CD4-positive, CD25-positive, alpha-beta regulatory T cell (primary cell): Measurements from ENCODE around the gene ACADVL. TPM values are rescaled to one million over a fixed set of nuclear protein-coding genes. Genes with fewer than 3 reads are reported as not detected.

Experiments used
- ATAC-seq, 2 donors: fragments of 150-1000 bp; cut with Tn5 transposase; one replicate each; pipeline ENCODE4 v1.10.0; 2021; ENCODE audit warnings: low read depth in 2 of 2, moderate number of reproducible peaks in 2 of 2, moderate library complexity in 1 of 2
- DNase-seq, 3 donors: peaks; one replicate each; pipeline versions ENCODE4 v3.0.0 to v3.0.0-alpha.2; 2012 to 2022; ENCODE audit warnings: mixed read lengths in 1 of 3
- H3K27ac ChIP-seq: one replicate; pipeline ENCODE4 v1.7.0; 2013; ENCODE audit warnings: mild to moderate bottlenecking, low read length; ENCODE audit not compliant: insufficient read depth, poor library complexity, severe bottlenecking
- H3K27me3 ChIP-seq: one replicate; pipeline ENCODE4 v1.7.0; 2013; ENCODE audit warnings: low read length; ENCODE audit not compliant: control insufficient read depth, insufficient read depth
- H3K36me3 ChIP-seq: one replicate; pipeline ENCODE4 v1.7.0; 2013; ENCODE audit warnings: mild to moderate bottlenecking, low read length, moderate library complexity; ENCODE audit not compliant: control insufficient read depth, insufficient read depth
- H3K4me1 ChIP-seq: 2 replicates; pipeline ENCODE4 v1.7.0; 2013; ENCODE audit warnings: mild to moderate bottlenecking, low read length; ENCODE audit not compliant: insufficient read depth, control insufficient read depth, poor library complexity, severe bottlenecking
- H3K4me3 ChIP-seq: one replicate; pipeline ENCODE4 v1.7.0; 2013; ENCODE audit warnings: low read depth, mild to moderate bottlenecking, low read length, moderate library complexity
- H3K9me3 ChIP-seq, 2 experiments: 1 replicate in 1 of 2; 2 replicates in 1 of 2; pipeline ENCODE4 v1.7.0; 2013; ENCODE audit warnings: low read length in 2 of 2, mild to moderate bottlenecking in 1 of 2, moderate library complexity in 1 of 2; ENCODE audit not compliant: control insufficient read depth in 2 of 2
- H3K27ac Mint-ChIP-seq, 3 donors: one replicate each; pipeline ENCODE4 v1.8.0; 2020 to 2022; ENCODE audit warnings: mild to moderate bottlenecking in 3 of 3, mixed read lengths in 3 of 3, moderate library complexity in 2 of 3
- H3K27me3 Mint-ChIP-seq: one replicate; pipeline ENCODE4 v1.8.0; 2022; ENCODE audit warnings: mild to moderate bottlenecking, mixed read lengths
- H3K36me3 Mint-ChIP-seq: one replicate; pipeline ENCODE4 v1.8.0; 2020; ENCODE audit warnings: mixed read lengths
- H3K4me1 Mint-ChIP-seq, 4 donors: one replicate each; pipeline ENCODE4 v1.8.0; 2020 to 2022; ENCODE audit warnings: mixed read lengths in 4 of 4, mild to moderate bottlenecking in 1 of 4
- H3K4me3 Mint-ChIP-seq, 4 donors: one replicate each; pipeline ENCODE4 v1.8.0; 2020 to 2022; ENCODE audit warnings: mild to moderate bottlenecking in 4 of 4, mixed read lengths in 4 of 4, moderate library complexity in 3 of 4
- H3K9me3 Mint-ChIP-seq, 7 donors: one replicate each; pipeline ENCODE4 v1.8.0; 2020 to 2022; ENCODE audit warnings: mixed read lengths in 7 of 7, mild to moderate bottlenecking in 3 of 7, moderate library complexity in 2 of 7
- polyA plus RNA-seq, 4 donors: library from polyadenylated mRNA; unstranded; fragments of 300-500 nt; fragmentation: Illumina TruSeq; gene quantifications; one replicate each; pipeline ENCODE4 v1.2.3, GENCODE V29; 2021
- total RNA-seq: library from RNA; stranded (reverse); gene quantifications from one replicate; pipeline ENCODE4 v1.2.3, GENCODE V29; 2022

Gene ACADVL
- total and polyA plus RNA-seq, 5 donors from 2014 or later, result 73.6 to 277 (median 86.1) TPM

- H3K36me3 ChIP-seq, result peaks cover 19% of the 10 kb centered on the region
- peaks cover 30% of the 10 kb centered on the region for H3K4me1 ChIP-seq
- ATAC-seq (no peak), DNase-seq (no peak)
- H3K27ac ChIP-seq, result no peak overlapping the region
- no peak overlapping the region for H3K4me3 ChIP-seq
- H3K27me3 ChIP-seq, result no peaks in the 10 kb centered on the region
- H3K4me3 Mint-ChIP-seq, result peak overlapping the region in 2 of 4 donors; percentile 74 to 83
- H3K27ac Mint-ChIP-seq, result peak overlapping the region in 1 of 3 donors; percentile 74
- no peaks in the 10 kb centered on the region for H3K27me3 Mint-ChIP-seq
- peaks cover 11% of the 10 kb centered on the region for H3K36me3 Mint-ChIP-seq
- no peaks in the 10 kb centered on the region for H3K9me3 Mint-ChIP-seq
- H3K9me3 ChIP-seq, result no peaks in the 10 kb centered on the region
- H3K4me1 Mint-ChIP-seq, result peaks cover 11 to 33% (median 23%) of the 10 kb centered on the region in 4 donors
Observed at GRCh38 chr17:7254511-7254910, 34.8 kb downstream of the ACADVL start.

DNA sequence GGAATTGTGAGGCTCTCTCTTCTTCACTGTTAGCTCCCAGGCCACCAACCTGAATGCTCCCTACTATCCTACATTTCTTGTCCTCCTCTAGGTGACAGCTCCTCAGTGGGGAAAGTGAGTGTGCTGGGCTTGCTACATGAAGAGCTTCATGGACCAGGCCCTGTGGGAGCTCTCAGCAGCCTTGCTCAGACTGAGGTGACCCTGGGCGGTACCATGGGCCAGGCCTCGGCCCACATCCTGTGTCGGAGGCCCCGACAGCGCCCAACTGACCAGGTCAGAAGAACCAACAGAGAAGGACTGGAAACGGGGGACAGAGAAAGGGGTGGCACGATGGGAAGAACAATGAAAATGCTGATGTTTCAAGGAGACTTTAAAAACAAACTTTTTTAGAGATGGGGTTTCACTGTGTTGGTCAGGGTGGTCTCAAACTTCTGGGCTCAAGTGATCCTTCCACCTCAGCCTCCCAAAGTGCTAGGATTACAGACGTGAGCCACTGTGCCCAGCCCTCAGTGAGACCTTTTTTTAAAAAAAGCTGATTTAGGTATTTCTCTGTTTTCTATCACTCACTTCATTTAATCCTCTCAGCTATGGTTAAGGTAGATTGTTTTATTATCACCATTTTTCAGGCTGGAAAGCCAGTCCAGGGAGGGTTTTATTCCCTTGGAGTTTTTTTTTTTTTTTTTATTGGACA is 37.2 kb downstream of the ACADVL start:
- H3K27ac ChIP-seq, result no peak overlapping the region
- Mint-ChIP-seq H3K36me3 (peaks cover 11% of the 10 kb centered on the region), H3K27ac (peak overlapping the region in 1 of 3 donors; percentile 93), H3K4me1 (peaks cover 11 to 25% (median 13%) of the 10 kb centered on the region in 4 donors), H3K4me3 (peak overlapping the region in 1 of 4 donors; percentile 69), H3K27me3 (peaks cover 3% of the 10 kb centered on the region), H3K9me3 (no peaks in the 10 kb centered on the region)
- peaks cover 19% of the 10 kb centered on the region for H3K36me3 ChIP-seq
- no peaks in the 10 kb centered on the region for H3K9me3 ChIP-seq
- DNase-seq (no peak), ATAC-seq (no peak)
- peaks cover 29% of the 10 kb centered on the region for H3K4me1 ChIP-seq
- H3K4me3 ChIP-seq, result no peak overlapping the region
- H3K27me3 ChIP-seq, result no peaks in the 10 kb centered on the region

- H3K27me3 ChIP-seq, result peaks cover 5% of the 10 kb centered on the region
- Mint-ChIP-seq H3K9me3 (no peaks in the 10 kb centered on the region), H3K4me3 (peak overlapping the region in 2 of 4 donors; percentile 38 to 64), H3K36me3 (peaks cover 7% of the 10 kb centered on the region), H3K27ac (no peak overlapping the region), H3K27me3 (peaks cover 20% of the 10 kb centered on the region), H3K4me1 (peaks cover 5 to 28% (median 14%) of the 10 kb centered on the region in 4 donors)
- no peak for DNase-seq
- H3K36me3 ChIP-seq, result peaks cover 19% of the 10 kb centered on the region
- no peak overlapping the region for H3K27ac ChIP-seq
- no peak for ATAC-seq
- peaks cover 34% of the 10 kb centered on the region for H3K4me1 ChIP-seq
- H3K4me3 ChIP-seq, result no peak overlapping the region
- H3K9me3 ChIP-seq, result no peaks in the 10 kb centered on the region
Observed at GRCh38 chr17:7258731-7259554, 39.2 kb downstream of the ACADVL start.

GRCh38 chr17:7259555-7259889 is 39.8 kb downstream of the ACADVL start:
- ATAC-seq, result no peak
- no peaks in the 10 kb centered on the region for H3K9me3 ChIP-seq
- Mint-ChIP-seq H3K4me1 (peaks cover 5 to 31% (median 14%) of the 10 kb centered on the region in 4 donors), H3K36me3 (peaks cover 7% of the 10 kb centered on the region), H3K27ac (no peak overlapping the region), H3K9me3 (no peaks in the 10 kb centered on the region), H3K4me3 (peak overlapping the region in 1 of 4 donors; percentile 25), H3K27me3 (peaks cover 26% of the 10 kb centered on the region)
- no peak overlapping the region for H3K27ac ChIP-seq
- H3K36me3 ChIP-seq, result peaks cover 17% of the 10 kb centered on the region
- H3K4me3 ChIP-seq, result no peak overlapping the region
- peaks cover 34% of the 10 kb centered on the region for H3K4me1 ChIP-seq
- H3K27me3 ChIP-seq, result peaks cover 6% of the 10 kb centered on the region
- DNase-seq, result no peak

DNA sequence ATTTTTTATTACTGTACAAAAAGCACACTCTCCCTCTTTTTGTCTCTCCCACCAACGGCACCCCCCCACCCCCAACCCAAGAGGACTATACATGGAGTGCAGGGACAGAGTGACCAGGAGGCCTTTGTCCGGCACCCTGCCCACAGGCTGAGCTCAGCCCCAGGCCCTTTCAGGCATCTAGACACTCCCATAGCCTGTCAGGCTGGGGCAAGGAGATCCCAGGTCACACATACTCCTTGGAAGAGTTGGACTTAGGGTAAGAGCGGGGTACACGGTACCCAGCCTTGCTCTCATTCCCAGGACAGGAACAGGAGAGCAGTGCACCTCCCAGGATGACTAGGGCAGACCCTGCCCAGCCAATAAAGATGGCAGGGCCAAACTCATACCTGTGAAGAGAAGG is 40.4 kb downstream of the ACADVL start:
- DNase-seq, result no peak

DNA sequence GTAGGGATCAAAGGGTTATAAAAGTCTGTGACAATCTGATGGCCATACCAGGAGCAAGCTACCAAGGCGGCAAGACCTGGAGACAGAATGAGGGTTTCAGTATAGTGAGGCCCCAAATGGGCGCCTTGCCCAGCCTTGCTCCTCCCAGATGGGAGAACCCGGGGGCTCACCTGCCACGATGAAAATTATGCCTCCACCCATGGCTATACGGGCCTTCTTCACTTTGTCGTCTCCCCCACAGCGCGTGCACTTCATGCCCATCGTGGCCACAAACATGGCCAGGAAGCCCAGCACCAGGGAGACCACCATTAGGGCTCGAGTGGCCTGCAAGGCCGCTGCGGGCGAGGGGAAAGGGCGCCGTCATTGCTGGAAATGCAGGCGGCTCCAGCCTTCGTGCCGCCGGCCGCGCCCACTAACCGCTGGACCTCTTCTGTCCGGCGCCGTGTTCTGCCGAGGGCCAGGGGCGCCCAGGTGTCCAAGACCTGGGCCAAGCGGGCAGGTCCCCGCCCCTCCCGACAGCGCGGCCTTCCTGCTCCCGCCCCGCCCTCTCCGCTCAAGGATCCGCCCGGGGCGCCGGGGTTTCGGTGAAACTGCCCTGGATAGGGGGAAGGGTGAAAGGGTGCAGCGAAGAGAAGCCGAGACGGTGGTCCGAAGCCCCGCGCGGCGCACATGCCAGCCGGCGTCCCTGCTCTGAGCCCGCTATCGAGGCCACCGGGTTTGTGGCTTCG is 41.1 kb downstream of the ACADVL start:
- peak; percentile 4 to 39 for ATAC-seq
- Histone ChIP-seq H3K27me3 (peaks cover 6% of the 10 kb centered on the region), H3K9me3 (no peaks in the 10 kb centered on the region), H3K36me3 (peaks cover 15% of the 10 kb centered on the region), H3K4me1 (peaks cover 34% of the 10 kb centered on the region), H3K27ac (peak overlapping the region; percentile 25), H3K4me3 (no peak overlapping the region)
- DNase-seq, result peak; percentile 20 to 46 (median 29)
- peaks cover 29% of the 10 kb centered on the region for H3K27me3 Mint-ChIP-seq
- H3K9me3 Mint-ChIP-seq, result no peaks in the 10 kb centered on the region
- peaks cover 5 to 31% (median 13%) of the 10 kb centered on the region in 4 donors for H3K4me1 Mint-ChIP-seq
- H3K27ac Mint-ChIP-seq, result peak overlapping the region in 2 of 3 donors; percentile 43 to 51
- peaks cover 7% of the 10 kb centered on the region for H3K36me3 Mint-ChIP-seq
- peak overlapping the region; percentile 61 to 78 (median 72) for H3K4me3 Mint-ChIP-seq

More for the DNA sequence above, 40.4 kb downstream of the ACADVL start:
- peaks cover 29% of the 10 kb centered on the region for H3K27me3 Mint-ChIP-seq
- no peaks in the 10 kb centered on the region for H3K9me3 ChIP-seq
- H3K4me3 ChIP-seq, result no peak overlapping the region
- no peak overlapping the region for H3K27ac ChIP-seq
- H3K27ac Mint-ChIP-seq, result no peak overlapping the region
- H3K36me3 Mint-ChIP-seq, result peaks cover 7% of the 10 kb centered on the region
- H3K4me1 Mint-ChIP-seq, result peaks cover 5 to 31% (median 13%) of the 10 kb centered on the region in 4 donors
- peaks cover 15% of the 10 kb centered on the region for H3K36me3 ChIP-seq
- H3K9me3 Mint-ChIP-seq, result no peaks in the 10 kb centered on the region
- peaks cover 34% of the 10 kb centered on the region for H3K4me1 ChIP-seq
- peaks cover 6% of the 10 kb centered on the region for H3K27me3 ChIP-seq
- no peak for ATAC-seq
- peak overlapping the region in 3 of 4 donors; percentile 61 to 69 (median 64) for H3K4me3 Mint-ChIP-seq

DNA sequence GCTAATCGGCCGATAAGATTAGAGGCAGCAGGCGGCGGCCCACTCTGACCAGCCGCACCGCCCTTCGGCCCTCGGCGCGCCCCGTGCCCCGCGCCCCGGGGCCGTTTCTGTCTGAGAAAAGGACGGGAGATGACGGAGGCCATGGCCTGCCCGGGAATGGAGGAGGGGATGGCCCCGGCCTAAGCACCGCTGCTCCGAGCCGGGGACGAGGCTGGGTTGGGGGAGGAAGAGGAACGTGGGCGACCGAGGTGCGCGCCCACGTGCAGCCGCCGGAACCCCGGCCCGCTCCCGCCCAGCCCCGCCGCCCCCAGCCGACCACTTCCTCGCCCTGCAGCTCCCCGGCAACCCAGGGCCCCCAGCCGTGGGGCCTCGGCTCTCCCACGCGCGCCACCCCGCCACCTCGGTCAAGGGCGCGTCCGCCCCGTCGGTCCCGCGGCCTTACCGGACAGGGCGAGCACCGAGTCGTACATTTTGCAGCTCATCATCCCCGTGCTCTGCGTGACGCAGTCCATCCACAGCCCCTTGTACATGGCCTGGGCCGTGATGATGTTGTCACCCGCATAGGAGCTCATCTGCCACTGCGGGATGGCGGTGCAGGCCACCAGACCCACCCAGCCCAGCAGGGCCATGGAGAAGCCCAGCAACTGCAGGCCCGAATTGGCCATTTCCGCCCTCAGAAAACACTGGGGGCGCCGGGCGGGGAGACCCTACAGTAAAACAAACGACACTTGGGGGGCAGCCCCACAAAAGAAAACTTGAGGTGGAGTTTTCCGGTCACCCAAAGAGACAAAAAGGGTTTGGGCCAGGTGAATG is 41.8 kb downstream of the ACADVL start:
- H3K9me3 ChIP-seq, result no peaks in the 10 kb centered on the region
- H3K4me1 ChIP-seq, result peaks cover 34% of the 10 kb centered on the region
- H3K36me3 ChIP-seq, result peaks cover 13% of the 10 kb centered on the region
- peak overlapping the region; percentile 69 to 81 (median 74) for H3K4me3 Mint-ChIP-seq
- H3K36me3 Mint-ChIP-seq, result peaks cover 3% of the 10 kb centered on the region
- peaks cover 5 to 31% (median 13%) of the 10 kb centered on the region in 4 donors for H3K4me1 Mint-ChIP-seq
- peak overlapping the region; percentile 5 for H3K27ac ChIP-seq
- no peak overlapping the region for H3K27ac Mint-ChIP-seq
- no peak overlapping the region for H3K4me3 ChIP-seq
- DNase-seq, result peak in 2 of 3 donors; percentile 33 to 52
- peaks cover 6% of the 10 kb centered on the region for H3K27me3 ChIP-seq
- H3K27me3 Mint-ChIP-seq, result peaks cover 30% of the 10 kb centered on the region
- peak; percentile 52 to 66 for ATAC-seq
- H3K9me3 Mint-ChIP-seq, result no peaks in the 10 kb centered on the region
